Uterus (tissue), 2 donors: ENCODE data around the gene C1orf21.

Source experiments
- POLR2A ChIP-seq, 2 donors: fragments of 450-650 bp; IDR thresholded peaks; one replicate each; pipeline ENCODE4 v1.6.1; 2016; ENCODE audit warnings: antibody characterized with exemption in 2 of 2, mild to moderate bottlenecking in 1 of 2, moderate library complexity in 1 of 2
- TF ChIP-seq, protein P1 (sequence below), 4 experiments: fragments of 200-600 bp in 2 of 4; fragments of 450-650 bp in 2 of 4; sonication (generic) in 2 of 4; IDR thresholded peaks; one replicate each; pipeline ENCODE4 v1.5.1; 2016 to 2019; ENCODE audit warnings: antibody characterized with exemption in 4 of 4, mild to moderate bottlenecking in 2 of 4, moderate library complexity in 1 of 4

- TF ChIP-seq, protein P1, sequence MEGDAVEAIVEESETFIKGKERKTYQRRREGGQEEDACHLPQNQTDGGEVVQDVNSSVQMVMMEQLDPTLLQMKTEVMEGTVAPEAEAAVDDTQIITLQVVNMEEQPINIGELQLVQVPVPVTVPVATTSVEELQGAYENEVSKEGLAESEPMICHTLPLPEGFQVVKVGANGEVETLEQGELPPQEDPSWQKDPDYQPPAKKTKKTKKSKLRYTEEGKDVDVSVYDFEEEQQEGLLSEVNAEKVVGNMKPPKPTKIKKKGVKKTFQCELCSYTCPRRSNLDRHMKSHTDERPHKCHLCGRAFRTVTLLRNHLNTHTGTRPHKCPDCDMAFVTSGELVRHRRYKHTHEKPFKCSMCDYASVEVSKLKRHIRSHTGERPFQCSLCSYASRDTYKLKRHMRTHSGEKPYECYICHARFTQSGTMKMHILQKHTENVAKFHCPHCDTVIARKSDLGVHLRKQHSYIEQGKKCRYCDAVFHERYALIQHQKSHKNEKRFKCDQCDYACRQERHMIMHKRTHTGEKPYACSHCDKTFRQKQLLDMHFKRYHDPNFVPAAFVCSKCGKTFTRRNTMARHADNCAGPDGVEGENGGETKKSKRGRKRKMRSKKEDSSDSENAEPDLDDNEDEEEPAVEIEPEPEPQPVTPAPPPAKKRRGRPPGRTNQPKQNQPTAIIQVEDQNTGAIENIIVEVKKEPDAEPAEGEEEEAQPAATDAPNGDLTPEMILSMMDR (IDR thresholded peaks at IDR 0.05), result no peak
- TF ChIP-seq POLR2A (IDR thresholded peaks at IDR 0.05), result no peak
Observed at GRCh38 chr1:184541537-184542152, 154.8 kb downstream of the C1orf21 start.
